NCI-H2227 treated with DMSO at 0.1 percent for 48 hours (cell line): ENCODE measurements around the gene NDUFA3.
"Not testable (repeated sequence)": the region's sequence is repeated elsewhere in the genome, so short reads cannot be mapped to it uniquely, and the experiment has no call there.

Source experiments
- DNase-seq: peaks from one replicate; lab custom pipeline; 2025; lab: John Stamatoyannopoulos, UW

The NDUFA3 gene

GRCh38 chr19:54102421-54103169, at the start of gene NDUFA3:
TSS of gene NDUFA3 (plus strand) at chr19:54102855. CDS start at chr19:54102879, 24 bp downstream.
- DNase-seq = peak; percentile 100

DNA sequence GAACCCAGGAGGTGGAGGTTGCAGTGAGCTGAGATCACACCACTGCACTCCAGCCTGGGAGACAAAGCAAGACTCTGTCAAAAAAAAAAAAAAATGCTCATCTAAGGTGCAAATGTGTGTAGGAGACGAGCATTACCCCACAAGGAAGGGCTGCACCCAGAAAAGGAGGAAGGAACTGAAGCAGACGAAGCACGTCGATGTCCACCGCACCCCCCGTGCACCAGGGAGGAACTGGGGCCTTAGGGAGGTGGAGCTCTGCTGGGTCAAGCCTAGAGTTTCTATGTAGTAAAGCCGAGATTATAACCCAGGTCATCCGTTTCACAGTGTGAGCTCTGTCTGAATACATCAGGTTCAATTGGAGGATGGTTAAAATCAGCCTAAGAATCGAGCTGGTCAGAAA, 40.0 kb upstream of the NDUFA3 start:
- no peak for DNase-seq

- no peak for DNase-seq
Measured at GRCh38 chr19:54063350-54064116, 39.1 kb upstream of the NDUFA3 start, which contains the start of gene VSTM1. TSS of gene VSTM1 (minus strand) at chr19:54063897. CDS start at chr19:54063777, 120 bp downstream.

GRCh38 chr19:54069470-54069869, 33.2 kb upstream of the NDUFA3 start:
- DNase-seq = no peak

DNA sequence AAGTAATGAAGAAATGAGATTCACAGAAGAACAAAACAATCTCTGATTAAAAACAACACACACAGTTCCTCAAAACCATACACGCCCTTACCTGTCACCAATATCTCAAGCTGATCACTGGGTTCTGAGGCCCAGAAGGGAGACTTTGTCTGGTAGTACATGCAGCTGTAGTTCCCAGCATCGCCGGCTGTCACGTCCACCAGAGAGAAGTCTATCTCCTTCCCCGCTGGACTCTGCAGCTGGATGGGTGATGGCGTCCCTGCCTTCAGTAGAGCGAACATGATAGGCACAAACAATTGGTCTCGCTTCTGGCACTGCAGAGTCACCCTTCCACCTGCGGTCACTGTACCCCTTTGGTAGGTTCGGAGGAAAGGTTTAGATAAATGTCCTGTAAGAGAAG, 28.8 kb upstream of the NDUFA3 start:
- DNase-seq = no peak

DNA sequence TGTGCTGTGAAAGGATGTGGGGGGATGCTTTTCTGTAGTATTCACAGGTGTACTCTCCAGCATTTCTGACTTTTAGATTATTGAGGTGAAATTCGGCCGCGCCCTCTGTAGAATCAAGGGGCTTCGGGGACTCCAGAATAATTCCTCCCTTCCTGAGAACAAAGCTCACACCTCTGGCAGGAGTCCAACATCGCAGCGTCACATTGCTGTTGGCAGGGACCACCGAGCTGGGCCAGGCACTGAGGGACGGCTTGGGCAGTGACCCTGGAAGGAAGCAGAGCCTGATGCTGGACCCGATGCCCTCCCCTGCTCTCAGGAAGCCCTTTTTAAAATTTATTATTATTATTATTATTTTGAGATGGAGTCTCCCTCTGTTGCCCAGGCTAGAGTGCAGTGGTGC, 27.8 kb upstream of the NDUFA3 start:
- no peak for DNase-seq

DNA sequence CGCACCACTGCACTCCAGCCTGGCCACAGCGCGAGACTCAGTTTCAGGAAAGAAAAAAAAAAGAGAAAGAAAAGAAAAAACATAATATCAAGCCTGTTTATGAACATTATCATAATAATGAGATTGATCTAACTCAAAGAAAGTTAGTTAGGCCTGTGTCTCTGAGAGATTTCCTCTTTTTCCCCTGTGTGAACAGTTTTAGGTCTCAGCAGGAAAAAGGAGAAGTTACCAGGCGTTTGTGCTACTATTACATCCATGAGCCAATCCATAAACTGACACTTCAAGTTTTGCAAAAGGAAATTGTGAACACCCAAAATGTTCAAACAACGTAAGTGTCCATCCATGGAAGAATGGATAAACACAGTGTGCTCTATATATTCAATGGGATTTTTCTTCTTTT, 25.3 kb upstream of the NDUFA3 start:
- DNase-seq = no peak

- no peak for DNase-seq
Measured at GRCh38 chr19:54081032-54081431, 21.6 kb upstream of the NDUFA3 start, which contains the start of gene TARM1. TSS of gene TARM1 (minus strand) at chr19:54081365. CDS start at chr19:54081340, 25 bp downstream.

DNA sequence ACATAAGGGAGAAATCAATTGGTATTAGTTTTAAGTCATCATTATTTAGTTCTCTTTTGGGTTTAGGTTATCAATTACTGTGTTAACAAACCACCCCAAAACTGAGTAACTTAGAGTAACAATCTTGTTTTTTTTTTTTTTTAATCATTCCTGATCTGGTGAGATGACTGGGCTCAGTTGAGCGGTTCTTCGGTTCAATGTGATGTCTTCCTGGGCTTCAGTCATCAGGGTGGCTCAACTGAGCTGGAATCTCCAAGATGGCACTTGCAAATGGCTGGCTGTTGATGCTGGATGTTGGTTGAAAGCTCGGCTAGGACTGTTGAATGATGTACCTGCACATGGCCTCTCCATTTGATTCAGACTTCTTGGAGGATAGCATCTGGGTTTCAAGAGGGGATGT, 18.2 kb upstream of the NDUFA3 start:
- DNase-seq = no peak

- DNase-seq = no peak
Measured at GRCh38 chr19:54094426-54095000, 8.1 kb upstream of the NDUFA3 start.

DNA sequence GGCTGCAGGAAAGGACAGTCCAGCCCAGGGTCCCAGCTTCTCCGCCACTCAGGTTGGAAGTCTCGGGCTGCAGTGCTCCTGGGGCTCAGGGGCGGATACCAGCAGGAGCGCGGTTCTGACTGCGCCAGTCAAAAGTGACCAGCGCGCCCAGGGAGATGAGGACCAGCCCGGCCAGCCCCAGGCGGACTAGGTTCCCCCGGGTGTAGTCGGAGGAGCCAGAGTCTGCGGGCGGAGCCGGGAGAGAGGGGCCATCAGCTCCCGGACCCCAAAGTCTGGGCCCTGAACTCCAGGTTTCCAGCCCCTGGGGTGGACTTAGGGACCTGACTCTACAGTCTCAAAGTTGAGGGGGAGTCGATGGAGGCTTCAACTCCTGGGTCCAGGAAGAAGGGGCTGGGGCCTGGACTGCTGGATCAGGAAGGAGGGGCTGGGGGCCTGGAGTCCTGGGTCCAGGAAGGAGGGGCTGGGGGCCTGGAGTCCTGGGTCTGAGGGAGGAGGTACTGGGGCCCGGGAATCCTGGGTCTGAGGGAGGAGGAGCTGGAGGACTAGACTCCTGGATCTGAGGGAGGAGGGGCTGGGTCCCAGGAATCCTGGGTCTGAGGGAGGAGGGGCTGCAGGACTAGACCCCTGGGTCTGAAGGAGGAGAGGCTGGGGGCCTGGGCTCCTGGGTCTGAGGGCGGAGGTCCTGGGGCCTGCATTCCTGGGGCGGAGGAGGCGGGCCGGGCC, 7.4 kb upstream of the NDUFA3 start:
- no peak for DNase-seq

- peak; percentile 72 for DNase-seq
Measured at GRCh38 chr19:54095859-54096616, 6.6 kb upstream of the NDUFA3 start.

GRCh38 chr19:54096617-54097106, 6.0 kb upstream of the NDUFA3 start:
- no peak for DNase-seq

DNA sequence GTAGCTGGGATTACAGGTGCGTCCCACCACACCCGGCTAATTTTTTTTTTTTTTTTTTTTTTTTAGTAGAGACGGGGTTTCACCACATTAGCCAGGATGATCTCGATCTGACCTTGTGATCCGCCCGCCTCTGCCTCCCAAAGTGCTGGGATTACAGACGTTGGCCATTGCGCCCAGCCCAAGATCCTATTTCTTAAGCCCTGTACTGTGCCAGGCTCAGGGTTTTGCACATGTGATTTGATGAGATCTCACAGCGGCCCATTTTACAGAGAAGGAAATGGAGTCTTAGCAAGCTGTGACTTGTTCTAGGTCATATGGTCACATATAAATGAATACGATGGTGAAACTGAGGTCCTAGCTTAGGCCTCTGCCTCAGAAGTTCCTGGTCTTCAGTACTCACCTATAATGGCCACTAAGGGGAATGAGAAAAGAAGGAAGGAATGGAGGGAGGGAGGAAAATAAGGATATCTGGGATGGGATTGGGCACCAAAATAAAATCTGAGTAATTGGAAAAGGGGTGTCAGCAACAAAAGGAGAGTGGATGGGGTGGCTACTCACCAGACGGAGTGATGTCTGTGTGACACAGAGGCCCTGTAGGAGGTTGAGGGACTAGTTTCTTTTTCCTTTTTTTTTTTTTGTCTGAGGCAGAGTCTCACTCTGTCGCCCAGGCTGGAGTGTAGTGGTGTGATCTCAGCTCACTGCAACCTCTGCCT, 3.3 kb upstream of the NDUFA3 start:
- no peak for DNase-seq

DNA sequence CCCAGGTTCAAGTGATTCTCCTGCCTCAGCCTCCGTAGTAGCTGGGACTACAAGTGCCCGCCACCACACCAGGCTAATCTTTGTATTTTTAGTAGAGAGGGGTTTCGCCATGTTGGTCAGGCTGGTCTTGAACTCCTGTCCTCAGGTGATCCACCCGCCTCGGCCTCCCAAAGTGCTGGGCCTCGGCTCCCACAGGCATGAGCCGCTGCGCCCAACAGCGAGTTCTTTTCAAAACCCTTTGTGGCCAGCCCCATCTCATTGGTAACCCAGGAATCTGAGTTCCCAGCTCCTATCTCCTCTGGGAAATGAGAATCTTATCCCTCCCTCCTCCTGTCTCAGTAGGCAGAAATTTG, 2.8 kb upstream of the NDUFA3 start:
- not testable (repeated sequence) for DNase-seq

DNA sequence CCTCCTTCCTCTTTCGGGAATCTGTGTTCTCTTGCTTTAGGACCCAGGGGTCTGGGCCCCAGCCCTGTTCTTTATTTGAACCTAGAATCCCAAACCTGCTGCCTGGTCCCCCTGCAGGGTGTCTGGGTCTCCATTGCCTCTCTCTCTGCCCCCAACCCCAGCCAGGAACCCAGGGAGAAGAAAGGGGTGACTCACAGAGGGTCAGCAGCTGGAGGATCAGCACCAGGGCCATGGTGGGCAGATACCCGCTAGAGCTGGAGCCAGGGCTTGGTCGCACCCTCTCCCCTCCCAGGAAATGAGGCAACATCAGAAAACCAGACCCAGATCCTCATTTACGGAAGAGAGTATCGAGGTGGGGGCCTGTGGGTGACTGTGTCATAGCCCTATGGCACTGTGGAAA, 2.1 kb upstream of the NDUFA3 start, which contains the start of gene OSCAR:
OSCAR (minus strand) TSS at position 243 of the 400 bp plus-strand sequence; CDS start at position 232, 11 bp downstream.
- no peak for DNase-seq

DNA sequence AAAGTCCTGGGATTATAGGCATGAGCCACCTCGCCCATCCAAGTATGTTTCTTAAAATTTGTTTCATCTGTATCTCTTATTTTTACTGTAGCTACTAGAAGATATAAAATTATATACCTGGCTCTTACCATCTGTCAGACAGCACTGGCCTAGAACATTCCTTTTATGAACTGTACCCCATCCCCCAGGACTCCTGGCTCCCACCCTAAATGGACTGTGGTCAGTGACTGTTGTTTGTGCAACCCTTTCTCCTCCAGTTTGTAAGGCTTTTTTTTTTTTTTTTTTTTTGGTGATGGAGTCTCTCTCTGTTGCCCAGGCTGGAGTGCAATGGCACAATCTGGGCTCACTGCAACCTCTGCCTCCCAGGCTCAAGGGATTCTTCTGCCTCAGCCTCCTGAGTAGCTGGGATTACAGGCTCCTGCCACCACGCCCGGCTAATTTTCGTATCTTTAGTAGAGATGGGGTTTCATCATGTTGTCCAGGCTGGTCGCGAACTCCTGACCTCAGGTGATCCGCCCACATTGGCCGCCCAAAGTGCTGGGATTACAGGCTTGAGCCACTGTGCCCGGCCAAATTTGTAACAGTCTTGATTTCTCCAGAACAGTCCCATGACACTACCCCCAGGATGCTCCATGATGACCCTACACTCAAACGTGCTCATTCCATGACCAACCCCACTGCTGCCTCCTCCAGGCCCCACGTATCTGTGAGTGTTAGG, 2.5 kb downstream of the NDUFA3 start:
- DNase-seq = no peak

- DNase-seq = no peak
Measured at GRCh38 chr19:54105796-54106195, 3.1 kb downstream of the NDUFA3 start.

GRCh38 chr19:54106716-54107115, 4.1 kb downstream of the NDUFA3 start:
- no peak for DNase-seq
